ENCODE measurements around the gene RSRC2. TPM values are rescaled to one million over a fixed set of nuclear protein-coding genes. Genes with fewer than 3 reads are reported as not detected.

The RSRC2 gene
- total and polyA plus RNA-seq, 9 of the 15 experiments (the other 6 are each of a cell fraction or from before 2014, with no cell fraction given) = 52.6 to 123 (median 80.3) TPM

- TF ChIP-seq PHF8 (IDR thresholded peaks at IDR 0.05; ENCODE audit: borderline replicate concordance, low read length) (peak; percentile 85), RAD51 (IDR thresholded peaks at IDR 0.05; ENCODE audit: borderline replicate concordance, low read depth) (no peak), ZNF764 (CRISPR knock-in tag; IDR thresholded peaks at IDR 0.05; ENCODE audit: low read depth) (no peak), MXD1 (CRISPR knock-in tag; IDR thresholded peaks at IDR 0.05; ENCODE audit: borderline replicate concordance, poor library complexity, severe bottlenecking) (no peak), ZNF696 (CRISPR knock-in tag; conservative IDR thresholded peaks at IDR 0.05) (no peak), HOMEZ (CRISPR knock-in tag; IDR thresholded peaks at IDR 0.05) (no peak), NR4A1 (CRISPR knock-in tag; IDR thresholded peaks at IDR 0.05) (no peak), NR4A1 (tag; IDR thresholded peaks at IDR 0.05) (no peak), MTA1 (IDR thresholded peaks at IDR 0.05; ENCODE audit: borderline replicate concordance) (no peak)
- TF ChIP-seq, protein P1, sequence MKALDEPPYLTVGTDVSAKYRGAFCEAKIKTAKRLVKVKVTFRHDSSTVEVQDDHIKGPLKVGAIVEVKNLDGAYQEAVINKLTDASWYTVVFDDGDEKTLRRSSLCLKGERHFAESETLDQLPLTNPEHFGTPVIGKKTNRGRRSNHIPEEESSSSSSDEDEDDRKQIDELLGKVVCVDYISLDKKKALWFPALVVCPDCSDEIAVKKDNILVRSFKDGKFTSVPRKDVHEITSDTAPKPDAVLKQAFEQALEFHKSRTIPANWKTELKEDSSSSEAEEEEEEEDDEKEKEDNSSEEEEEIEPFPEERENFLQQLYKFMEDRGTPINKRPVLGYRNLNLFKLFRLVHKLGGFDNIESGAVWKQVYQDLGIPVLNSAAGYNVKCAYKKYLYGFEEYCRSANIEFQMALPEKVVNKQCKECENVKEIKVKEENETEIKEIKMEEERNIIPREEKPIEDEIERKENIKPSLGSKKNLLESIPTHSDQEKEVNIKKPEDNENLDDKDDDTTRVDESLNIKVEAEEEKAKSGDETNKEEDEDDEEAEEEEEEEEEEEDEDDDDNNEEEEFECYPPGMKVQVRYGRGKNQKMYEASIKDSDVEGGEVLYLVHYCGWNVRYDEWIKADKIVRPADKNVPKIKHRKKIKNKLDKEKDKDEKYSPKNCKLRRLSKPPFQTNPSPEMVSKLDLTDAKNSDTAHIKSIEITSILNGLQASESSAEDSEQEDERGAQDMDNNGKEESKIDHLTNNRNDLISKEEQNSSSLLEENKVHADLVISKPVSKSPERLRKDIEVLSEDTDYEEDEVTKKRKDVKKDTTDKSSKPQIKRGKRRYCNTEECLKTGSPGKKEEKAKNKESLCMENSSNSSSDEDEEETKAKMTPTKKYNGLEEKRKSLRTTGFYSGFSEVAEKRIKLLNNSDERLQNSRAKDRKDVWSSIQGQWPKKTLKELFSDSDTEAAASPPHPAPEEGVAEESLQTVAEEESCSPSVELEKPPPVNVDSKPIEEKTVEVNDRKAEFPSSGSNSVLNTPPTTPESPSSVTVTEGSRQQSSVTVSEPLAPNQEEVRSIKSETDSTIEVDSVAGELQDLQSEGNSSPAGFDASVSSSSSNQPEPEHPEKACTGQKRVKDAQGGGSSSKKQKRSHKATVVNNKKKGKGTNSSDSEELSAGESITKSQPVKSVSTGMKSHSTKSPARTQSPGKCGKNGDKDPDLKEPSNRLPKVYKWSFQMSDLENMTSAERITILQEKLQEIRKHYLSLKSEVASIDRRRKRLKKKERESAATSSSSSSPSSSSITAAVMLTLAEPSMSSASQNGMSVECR (CRISPR knock-in tag; IDR thresholded peaks at IDR 0.05) = peak; percentile 6; the same call in 1 of the 2 replicates
- TF ChIP-seq, protein P2, sequence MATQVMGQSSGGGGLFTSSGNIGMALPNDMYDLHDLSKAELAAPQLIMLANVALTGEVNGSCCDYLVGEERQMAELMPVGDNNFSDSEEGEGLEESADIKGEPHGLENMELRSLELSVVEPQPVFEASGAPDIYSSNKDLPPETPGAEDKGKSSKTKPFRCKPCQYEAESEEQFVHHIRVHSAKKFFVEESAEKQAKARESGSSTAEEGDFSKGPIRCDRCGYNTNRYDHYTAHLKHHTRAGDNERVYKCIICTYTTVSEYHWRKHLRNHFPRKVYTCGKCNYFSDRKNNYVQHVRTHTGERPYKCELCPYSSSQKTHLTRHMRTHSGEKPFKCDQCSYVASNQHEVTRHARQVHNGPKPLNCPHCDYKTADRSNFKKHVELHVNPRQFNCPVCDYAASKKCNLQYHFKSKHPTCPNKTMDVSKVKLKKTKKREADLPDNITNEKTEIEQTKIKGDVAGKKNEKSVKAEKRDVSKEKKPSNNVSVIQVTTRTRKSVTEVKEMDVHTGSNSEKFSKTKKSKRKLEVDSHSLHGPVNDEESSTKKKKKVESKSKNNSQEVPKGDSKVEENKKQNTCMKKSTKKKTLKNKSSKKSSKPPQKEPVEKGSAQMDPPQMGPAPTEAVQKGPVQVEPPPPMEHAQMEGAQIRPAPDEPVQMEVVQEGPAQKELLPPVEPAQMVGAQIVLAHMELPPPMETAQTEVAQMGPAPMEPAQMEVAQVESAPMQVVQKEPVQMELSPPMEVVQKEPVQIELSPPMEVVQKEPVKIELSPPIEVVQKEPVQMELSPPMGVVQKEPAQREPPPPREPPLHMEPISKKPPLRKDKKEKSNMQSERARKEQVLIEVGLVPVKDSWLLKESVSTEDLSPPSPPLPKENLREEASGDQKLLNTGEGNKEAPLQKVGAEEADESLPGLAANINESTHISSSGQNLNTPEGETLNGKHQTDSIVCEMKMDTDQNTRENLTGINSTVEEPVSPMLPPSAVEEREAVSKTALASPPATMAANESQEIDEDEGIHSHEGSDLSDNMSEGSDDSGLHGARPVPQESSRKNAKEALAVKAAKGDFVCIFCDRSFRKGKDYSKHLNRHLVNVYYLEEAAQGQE (IDR thresholded peaks at IDR 0.05; ENCODE audit: borderline replicate concordance) = no peak
- TF ChIP-seq, protein P2 (CRISPR knock-in tag; IDR thresholded peaks at IDR 0.05; ENCODE audit: low read depth) = no peak
Measured at GRCh38 chr12:122500685-122501488, 25.8 kb downstream of the RSRC2 start, which contains the start of gene ZCCHC8 (continued).

Measured in K562 (cell line).